Measurements from ENCODE around the gene VAV2. TPM values are rescaled to one million over a fixed set of nuclear protein-coding genes. Genes with fewer than 3 reads are reported as not detected.
"Not testable (repeated sequence)": the region's sequence is repeated elsewhere in the genome, so short reads cannot be mapped to it uniquely, and the experiment has no call there.

Gene VAV2
- total RNA-seq, 1 donor from 2014 or later = 15.7 TPM

DNA sequence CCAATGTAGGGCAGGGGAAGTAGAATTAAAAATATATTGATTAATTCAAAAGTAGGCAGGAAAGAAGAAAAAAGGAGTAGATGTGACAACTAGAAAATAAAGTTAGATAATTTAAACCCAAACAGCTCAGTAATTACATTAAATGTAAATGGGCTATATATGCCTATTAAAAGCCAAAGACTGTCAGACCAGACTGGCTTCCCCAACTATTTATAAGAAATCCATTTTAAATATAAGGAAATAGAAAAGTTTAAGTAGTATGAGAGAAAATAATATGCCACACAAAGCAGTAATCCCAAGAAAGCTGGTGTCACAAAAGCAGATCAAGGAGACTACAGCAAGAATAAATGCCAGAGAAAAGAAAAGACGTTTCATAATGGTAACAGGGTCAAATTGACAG, 225.1 kb downstream of the VAV2 start:
- no peak for DNase-seq

DNA sequence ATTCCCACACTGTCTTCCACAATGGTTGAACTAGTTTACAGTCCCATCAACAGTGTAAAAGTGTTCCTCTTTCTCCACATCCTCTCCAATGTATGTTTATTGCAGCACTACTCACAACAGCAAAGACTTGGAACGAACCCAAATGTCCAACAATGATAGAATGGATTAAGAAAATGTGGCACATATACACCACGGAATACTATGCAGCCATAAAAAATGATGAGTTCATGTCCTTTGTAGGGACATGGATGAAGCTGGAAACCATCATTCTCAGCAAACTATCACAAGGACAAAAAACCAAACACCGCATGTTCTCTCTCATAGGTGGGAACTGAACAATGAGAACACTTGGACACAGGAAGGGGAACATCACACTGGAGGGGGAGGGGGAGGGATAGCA, 225.9 kb downstream of the VAV2 start:
- DNase-seq = not testable (repeated sequence)

DNA sequence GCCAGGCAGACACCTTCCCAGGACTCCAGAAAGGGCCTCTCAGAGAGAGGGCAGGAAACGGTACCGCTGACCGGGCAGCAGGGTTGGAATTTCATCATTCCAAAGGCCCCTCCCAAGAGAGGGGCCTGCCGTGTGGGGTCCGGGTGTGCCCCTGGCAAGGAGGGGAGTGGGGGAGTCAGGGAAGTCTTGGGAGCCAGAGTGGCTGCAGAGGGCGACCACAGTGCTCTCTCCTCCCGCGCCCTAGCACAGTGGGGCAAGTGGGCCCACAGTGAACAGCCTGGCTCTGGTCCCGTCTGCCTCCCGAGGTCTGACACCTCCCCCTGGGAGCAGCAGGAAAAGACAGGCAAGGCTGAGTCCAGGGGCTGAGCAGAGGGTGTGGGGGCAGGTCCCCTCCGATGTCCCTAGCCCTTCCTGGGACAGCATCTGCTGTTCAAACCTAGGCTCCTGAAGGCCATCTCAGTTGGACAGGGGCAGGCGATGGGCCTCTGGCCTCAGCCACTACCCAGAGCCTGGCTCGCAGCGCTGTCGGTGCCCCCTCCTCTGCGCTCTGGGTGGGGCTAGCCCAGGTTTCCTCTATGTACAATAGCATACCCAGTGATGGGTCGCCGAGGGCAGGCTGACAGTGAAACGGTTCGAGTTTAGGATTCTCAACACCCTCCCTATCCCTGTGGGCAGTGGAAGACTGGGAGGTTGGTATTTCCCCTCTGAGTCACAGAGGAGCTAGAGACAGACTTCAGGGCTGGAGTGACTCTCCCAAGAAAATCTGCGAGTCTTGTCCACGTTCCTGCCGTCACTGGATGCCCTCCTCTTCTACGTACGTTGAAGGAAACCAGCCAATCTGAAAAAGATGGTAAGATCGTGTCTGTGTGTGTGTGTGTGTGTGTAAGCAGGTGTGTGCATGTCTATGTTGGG, 228.6 kb downstream of the VAV2 start:
- DNase-seq = no peak

DNA sequence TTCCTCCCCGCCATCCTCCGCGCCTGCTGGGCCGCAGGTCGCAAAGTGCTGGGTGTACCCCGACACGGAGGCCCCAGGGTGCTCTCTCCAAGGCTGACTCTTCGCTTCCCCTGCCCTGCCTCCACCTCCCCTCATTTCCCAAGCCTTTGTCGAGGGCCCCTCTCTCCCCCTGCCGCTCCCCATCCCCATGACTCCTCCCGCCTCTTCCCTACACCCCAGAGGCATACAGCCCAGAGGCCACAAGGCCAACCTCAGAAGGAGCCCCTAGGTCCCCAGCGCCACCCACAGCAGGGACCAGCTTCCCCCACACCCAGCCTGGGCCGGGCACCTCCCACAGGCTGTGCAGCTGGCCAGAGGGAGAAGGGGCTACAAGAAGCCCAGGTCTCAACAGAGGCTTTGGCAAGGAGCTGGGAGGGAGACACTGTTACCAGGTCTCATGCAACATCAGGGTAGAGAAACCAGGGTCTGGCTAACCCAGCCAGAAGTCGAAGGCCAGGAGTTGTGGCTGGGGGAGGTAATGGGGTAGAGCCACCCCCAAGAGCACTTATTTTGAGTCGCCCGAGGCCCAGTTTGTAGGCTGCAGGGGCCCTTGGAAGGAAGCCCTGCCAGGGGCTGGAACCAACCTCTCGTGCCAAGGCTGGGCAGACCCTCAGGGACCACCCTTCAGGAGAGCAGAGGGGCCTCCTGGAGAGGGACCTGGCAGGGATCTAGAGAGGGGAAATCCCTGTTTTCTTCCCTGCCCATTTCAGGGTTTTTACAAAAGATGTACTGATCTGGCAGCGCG, 229.4 kb downstream of the VAV2 start:
- DNase-seq = no peak

DNA sequence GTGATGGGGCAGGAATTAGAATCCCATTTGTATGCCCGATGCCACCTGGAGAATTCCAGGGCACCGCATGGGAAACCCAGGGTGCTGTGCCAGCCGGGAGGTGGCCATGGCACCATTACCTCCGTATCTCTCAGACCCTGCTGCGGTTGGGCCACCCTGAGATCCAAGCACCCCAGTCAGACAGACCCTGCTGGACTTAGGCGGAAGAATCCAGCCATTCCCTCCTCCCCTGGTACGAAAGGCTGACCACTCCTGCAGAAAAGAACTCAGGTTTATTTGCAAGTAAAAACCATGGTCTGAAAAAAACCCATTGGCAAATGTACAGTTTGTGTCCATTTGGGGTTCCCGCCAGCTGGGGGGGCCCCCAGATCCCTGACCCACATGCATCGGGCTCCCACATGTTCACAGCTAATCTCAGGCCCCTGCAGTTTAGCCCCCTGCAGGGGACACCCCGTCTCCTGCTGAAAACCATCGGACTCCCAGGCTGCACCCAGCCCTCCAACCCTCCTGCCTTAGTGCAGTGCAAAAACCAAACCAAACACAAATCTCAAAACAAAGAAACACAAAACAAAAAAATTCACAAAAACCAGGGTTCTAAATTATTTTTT, 230.4 kb downstream of the VAV2 start:
- no peak for DNase-seq

DNA sequence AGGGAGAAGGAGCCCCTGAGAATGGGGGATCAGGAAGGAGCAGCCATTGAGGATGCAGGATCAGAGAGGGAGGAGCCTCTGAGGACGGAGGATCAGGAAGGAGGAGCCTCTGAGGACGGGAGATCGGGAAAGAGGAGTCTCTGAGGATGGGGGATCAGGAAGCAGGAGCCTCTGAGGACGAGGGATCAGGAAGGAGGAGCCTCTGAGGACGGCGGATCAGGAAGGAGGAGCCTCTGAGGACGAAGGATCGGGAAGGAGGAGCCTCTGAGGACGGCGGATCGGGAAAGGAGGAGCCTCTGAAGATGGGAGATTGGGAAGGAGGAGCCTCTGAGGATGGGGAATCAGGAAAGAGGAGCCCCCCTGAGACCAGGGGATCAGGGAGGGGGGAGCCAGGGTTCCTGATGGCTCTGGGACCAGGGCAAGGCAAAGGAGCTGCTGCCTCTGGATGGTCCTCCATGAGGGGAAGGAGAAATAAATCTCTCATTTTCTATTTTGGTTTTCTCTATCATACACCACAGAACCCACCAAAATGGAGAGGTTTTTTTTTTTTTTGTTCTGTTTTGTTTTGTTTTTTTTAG, 231.3 kb downstream of the VAV2 start:
- DNase-seq = no peak

DNA sequence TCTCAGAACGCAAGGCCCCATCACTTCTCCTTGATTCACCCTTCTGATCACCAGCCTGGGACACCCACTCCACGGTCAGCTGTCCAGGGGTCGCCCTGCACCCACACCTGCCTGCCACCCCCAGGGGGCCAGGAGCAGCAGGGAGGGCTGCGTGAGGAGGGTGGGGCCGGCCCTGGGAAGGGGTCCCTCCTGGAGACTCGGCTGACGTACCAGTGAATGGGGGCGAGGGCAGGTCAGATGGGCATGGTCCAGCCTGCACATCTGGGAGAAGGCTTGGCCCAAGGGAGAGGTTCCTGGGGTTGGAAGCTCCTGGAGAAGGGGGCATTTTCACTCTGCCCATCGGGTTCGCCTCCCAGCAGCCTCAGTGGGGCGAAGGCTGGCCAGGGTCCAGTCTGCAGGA, 232.2 kb downstream of the VAV2 start:
- DNase-seq = no peak

DNA sequence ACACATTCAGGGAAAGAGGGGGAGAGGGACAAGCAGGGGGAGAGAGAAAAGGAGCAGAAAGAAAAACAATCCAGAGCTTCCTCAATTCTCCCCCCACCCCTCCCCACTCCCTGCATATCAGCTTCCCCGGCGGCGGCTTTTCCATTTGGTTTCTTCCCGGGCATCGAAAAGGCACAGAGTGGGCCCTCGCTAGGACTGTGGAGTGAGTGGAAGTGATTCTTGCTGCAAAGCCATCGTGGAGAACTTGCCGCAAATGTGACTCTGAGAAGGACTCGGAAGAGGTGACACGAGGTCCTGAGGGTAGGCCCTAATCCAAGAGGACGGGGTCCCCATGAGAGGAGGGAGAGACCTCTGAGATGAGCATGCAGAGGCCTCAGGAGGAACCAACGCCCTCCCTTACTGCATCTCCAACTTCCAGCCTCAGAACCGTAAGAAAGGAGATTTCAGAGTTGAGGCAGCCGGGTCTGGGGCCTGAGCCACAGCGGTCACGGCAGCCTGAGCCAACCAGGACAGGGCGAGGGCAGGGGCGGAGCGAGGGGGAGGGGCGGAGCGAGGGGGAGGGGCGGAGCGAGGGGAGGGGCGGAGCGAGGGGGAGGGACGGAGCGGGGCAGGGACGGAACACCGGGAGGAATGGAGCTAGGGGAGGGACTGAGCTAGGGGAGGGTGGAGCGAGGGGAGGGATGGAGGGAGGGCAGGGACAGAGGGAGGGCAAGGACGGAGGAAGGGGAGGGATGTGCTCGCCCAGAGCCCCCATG, 232.8 kb downstream of the VAV2 start:
- no peak for DNase-seq

DNA sequence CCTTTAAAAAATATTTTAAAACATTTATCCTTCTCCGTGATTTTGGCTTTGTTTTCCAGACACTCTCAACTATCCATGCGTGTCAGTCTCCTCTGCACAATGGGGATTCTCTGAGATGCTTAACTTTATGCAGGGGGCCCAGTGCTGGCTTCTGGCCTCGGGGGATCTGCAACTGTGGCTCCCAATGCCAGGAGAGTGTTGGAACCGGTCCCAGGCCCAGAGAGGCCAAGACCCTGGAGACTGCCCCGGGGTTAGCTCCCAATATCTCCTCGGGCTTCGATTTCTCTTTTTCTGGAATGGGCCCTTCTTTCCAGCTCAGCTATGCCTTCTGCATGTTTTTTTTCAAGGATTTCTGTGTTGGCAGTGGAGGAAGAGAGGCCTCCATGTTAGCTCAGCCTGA, 233.9 kb downstream of the VAV2 start:
- no peak for DNase-seq

DNA sequence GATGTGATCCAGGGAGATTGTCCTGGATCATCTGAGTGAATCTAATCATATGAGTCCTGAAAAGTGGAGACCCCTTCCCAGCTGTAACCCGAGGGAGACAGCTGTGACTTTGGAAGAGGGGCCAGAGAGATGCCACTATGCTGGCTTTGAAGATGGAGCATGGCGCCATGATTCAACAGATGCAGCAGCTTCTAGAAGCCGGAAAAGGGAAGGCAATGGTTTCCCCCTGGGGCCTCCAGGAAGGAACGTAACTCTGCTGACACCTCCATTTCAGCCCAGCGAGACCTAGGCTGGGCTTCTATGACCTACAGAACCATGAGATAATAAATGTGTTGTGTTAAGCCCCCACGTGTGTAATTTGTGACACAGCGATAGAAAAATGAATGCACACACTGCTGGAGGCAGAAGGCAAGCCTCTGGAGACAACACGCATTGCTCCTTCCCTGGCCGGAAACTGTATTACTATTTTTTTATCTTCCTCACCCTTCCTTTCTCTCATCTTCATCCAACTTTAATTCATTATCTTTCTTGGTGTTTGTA, 237.4 kb downstream of the VAV2 start:
- DNase-seq = no peak

DNA sequence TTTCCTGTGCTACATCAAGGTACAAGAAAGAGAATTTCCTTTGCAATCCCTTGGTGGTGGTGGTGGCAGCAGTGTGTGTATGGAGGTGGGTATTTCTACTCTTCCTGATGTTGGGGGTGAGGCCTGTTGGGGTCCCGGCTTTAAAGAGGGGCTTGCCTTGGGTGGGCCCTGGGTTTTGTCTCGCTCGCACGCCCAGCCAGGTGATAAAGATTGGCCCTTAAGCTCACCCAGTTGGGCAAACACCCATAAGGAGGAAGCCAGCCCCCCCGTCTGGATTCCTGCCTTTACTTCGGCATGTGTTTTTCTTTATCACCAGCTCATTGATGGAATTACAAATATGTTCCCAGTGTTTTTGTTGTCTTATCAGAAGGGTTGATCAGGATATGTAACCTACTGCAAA, 237.9 kb downstream of the VAV2 start:
- DNase-seq = no peak

DNA sequence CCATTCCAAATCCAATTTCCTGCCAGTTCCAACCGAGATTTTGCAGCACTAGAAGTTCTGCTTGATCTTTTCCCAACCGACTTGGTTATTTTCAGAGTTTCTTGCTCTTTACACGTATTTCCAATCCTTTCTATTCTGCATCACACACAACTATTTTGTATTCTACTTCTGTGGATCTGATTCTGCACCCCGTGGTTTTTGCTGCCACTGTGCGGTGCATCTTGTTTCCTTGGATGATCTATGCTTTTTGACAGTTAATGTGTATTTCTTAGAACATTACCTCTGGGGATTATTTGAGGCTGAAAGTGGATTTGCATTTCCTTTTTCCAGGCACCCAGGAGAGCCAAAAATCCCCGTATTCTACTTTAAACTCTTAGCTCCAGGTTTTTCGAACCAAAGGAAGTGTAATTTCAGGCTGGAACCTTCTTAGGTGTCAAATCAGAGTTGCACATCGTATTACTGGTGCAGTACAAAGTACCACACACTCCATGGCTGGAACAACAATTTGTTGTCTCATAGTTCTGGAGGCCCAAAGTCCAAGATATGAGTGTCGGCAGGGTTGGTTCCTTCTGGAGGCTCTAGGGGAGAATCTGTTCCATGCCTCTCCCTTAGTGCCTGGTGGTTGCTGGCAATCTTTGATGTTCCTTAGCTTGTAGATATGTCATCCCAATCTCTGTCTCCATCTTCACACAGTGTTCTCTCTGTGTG, 239.2 kb downstream of the VAV2 start:
- no peak for DNase-seq

DNA sequence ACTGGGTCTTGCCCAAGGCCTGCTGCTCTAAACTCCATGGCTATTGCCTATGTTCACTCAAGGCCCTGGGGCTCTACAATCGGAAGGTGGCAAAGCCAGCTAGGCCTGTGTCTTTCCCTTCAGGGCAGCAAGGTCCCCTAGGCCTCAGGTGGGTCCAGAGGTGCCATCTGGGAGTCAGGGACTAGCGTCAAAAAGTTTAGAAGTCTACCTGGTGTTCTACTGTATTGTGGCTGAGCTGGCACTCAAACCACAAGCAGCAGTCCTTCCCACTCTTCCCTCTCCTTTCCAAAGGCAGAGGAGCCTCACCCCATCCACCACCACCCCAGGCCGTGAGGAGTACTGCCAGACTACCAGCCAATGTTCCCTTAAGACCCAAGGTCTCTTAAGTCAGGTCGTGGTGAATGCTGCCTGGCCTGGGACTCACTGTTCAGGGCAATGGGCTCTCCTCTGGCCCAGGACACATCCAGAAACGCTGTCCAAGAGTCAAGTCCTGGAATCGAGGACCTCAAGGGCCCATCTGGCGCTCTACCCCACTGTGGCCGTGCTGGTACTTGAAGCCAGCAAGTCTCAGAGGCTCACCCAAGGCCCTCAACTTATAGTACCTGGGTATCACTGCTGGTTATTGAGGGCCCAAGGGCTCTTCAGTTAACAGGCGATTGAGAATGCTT, 241.0 kb downstream of the VAV2 start:
- DNase-seq = no peak

DNA sequence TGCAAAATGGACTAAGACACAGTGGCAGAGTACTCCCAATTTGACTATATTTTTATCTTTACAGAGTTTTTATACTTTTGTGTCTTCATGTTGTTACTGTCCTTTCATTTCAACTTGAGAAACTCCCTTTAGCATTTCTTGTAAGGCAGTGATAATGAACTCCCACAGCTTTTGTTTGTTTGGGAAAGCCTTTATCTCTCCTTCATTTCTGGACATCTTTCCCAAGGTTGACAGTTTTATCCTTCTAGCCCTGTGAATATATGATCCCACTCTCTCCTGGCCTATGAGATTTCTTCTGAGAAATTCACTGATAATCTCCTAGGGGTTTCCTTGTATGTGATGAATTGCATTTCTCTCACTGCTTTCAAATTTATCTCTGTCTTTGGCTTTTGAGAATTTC, 244.8 kb downstream of the VAV2 start:
- DNase-seq = no peak

DNA sequence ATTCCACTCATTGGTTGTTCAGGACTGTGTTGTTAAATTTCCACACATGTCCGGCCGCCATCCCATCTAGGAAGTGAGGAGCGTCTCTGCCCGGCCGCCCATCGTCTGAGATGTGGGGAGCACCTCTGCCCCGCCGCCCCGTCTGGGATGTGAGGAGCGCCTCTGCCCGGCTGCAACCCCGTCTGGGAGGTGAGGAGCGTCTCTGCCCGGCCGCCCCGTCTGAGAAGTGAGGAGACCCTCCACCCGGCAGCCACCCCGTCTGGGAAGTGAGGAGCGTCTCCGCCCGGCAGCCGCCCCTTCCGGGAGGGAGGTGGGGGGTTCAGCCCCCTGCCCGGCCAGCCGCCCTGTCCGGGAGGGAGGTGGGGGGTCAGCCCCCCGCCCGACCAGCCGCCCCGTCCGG, 247.6 kb downstream of the VAV2 start:
- DNase-seq = not testable (repeated sequence)

DNA sequence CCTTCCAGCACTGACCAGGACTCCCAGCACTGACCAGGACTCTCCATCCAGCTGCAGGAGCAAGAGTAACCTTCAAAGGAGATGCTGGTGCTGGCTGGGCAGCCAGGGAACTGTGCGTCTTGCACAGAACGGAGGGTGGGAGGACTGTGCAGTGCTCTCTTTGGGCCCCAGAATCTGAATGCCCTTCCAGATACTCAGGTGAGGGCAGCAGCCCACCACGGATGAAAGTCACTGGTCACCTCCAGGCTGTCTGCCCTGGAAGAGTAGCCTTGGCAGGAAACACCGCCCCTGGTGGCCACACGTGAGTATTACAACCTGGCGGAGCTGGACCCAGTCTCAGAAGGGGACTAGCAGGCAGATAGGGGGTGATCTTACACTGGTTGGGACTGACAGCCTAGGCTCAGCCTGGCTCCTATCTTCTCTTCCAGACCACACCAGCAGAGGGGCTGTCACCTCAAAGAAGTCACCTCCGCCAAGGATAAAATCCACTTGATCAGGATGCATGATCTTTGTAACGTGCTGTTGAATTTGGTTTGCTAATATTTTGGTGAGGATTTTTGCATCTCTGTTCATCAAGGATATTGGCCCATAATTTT, 249.2 kb downstream of the VAV2 start:
- DNase-seq = peak; percentile 86

DNA sequence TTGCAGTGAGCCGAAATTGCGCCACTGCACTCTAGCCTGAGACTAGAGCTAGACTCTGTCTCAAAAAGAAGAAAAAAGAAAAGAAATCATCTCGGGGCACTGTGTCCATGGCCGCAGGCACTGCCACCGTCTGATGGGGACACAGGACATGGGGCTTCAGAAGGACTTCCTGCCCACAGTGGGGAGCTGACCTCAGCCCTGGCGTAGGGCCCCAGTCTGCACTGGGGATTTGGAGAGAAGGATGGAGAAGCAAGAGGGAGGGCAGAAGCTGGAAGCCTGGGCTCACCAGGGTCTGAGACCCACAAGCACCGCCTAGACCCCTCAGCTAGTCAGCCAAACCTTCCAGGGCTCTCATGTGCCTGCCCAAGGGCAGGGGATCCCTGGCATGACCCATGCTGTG, 249.9 kb downstream of the VAV2 start:
- DNase-seq = no peak

DNA sequence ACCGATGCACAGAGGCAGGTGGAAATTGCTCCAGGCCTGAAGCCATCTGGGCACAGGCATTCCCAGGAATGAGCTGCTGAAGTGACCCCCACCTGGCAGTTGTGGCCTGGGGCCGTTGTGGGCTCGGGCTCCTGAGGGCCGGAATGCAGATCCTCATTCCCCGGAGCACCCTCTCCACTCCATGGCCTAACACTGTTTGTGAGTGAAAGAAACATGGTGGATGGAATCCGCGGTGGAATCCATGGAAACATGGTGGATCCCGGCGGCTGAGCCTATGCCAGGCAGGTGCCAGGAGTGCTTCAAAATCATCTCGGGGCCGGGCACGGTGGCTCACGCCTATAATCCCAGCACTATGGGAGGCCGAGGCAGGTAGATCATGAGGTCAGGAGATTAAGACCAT, 250.4 kb downstream of the VAV2 start:
- no peak for DNase-seq

DNA sequence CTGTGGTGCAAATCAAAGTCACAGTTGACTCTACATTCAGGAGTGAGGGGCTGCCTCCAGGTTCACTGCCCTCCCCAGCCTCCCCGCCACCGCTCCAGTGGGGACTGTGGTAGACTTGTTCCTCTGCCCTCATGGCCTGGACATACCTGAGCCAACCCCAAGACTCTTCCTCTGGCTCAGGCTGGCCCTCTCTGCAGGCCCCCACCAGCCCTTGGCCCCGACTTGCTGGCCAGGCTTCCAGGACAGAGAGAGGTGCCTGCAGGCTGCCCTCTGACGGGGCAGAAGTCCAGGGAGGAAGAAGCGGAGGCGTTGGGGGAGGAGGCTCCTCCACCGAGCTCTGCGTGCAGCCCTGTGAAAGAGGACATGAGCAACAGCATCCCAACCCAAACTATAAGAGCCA, 251.2 kb downstream of the VAV2 start:
- no peak for DNase-seq

Data from tongue (tissue), 2 donors.